HT-29 (cell line): ENCODE results near the gene PMIS2. TPM values are rescaled to one million over a fixed set of nuclear protein-coding genes. Genes with fewer than 3 reads are reported as not detected.

ENCODE experiments used
- DNase-seq: peaks from one replicate; pipeline ENCODE4 v3.0.0-alpha.2; 2015; ENCODE audit warnings: low spot score
- total RNA-seq: library from RNA; depleted of rRNA; stranded (reverse); fragments of >200 nt; shearing (Covaris generic); gene quantifications from 2 replicates; pipeline ENCODE4 v1.2.3, GENCODE V29; 2014; rRNA removed

Gene PMIS2
- total RNA-seq, result not detected in 2 replicates

GRCh38 chr19:35585848-35586247 lies at the start of gene PMIS2:
TSS of gene PMIS2 (plus strand) at chr19:35586173. CDS start at chr19:35586260, 87 bp downstream.
- DNase-seq, result peak; percentile 15

DNA sequence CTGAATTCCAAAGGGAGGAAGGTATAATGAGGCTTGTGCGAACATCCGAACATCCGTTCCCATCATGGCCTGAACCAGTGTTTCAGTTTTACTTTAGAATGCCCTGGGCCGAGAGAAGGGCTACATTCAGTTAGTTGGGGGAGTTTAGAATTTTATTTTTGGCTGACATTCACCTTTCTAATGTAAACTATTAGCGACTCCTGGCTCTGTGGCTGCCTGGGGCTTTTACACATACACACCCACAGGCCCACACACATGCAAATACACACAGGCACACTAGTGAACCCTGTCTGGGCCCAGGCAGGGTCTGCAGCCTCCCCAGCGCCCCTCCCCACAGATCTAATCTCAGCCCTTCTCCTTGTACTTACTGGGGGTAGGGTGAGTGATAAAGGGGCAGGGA lies 46.7 kb upstream of the PMIS2 start:
- DNase-seq, result no peak

DNA sequence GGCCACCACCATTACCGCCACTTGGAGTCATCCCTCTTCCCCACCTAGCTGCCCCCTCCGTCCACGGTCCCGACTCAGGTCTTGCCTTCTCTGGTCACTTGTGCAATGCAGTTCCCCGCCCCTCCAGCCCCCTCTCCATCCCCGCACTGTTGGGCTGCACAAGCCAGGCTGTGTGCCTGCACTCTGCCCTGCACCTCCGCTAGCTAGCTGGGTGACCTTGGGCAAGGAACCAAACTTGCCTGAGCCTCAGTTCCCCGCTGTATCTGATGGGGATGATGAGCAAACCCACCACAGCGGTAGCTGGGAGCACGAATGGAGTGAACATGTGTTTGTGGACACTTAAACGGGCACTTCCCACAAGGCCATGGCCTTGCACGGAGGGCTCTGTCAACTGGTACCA lies 46.1 kb upstream of the PMIS2 start:
- DNase-seq, result no peak

DNA sequence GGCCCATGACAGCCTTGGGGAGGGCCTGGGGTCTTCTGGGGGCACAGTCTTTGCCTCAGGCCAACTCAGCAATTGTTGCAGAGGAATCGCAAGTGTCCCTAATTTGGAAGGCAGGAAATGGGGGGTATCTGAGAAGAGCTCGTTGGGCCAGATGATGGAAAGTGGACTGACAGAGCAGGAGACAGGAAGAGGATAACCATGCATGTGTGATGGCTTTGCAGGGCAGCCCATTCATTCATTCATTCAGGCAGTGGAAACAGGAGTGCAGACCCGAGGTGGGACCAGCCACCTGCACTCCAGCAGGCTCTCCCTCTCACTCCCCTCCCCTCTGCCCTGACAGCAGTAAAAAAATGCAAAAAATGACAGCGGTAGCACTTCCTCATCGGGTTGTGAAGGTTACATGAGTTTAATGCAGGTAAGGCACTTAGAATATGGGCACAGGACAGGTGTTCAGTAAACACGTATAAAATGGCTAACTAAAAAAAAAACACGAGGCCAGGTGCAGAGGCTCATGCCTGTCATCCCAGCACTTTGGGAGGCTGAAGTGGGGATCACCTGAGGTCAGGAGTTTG lies 45.5 kb upstream of the PMIS2 start:
- no peak for DNase-seq

DNA sequence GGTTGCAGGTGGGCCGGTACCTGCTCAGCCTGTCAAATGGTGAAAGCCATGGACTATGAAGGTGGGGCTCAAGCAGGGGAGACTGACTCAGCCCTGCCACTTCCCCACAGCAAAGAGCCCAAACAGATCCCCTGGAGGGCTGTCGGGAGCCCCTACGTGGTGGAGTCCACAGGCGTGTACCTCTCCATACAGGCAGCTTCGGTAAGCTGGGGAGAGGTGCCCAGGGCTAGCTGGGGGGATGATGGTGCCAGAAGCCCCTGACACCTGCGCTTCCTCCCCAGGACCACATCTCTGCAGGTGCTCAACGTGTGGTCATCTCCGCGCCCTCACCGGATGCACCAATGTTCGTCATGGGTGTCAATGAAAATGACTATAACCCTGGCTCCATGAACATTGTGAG lies 43.8 kb upstream of the PMIS2 start:
- no peak for DNase-seq

DNA sequence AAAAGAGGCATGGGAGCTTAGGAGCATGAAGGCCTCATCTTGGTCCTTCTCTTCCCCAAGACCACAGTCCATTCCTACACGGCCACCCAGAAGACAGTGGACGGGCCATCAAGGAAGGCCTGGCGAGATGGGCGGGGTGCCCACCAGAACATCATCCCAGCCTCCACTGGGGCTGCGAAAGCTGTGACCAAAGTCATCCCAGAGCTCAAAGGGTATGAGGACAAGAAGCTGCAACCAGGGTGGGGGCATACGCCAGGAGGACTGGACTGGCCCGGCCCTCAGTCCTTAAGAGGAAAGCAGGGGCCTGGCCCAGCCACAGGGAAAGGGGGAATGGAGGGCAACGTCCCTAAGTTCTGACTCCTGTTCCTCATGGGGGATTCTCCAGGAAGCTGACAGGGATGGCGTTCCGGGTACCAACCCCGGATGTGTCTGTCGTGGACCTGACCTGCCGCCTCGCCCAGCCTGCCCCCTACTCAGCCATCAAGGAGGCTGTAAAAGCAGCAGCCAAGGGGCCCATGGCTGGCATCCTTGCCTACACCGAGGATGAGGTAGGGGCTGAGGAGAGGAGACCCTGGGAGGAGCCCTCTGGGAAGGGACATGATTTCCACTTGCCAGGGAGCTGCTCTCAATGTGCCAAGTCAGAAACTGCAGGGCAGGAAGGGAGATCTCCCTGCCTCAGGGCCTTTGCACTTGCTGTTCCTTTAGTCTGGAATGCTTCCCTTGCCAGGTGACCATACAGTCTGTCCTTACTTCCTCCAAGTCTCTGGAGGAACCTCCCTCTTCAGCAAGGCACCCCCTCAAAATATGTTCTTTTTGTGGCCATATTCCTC lies 42.5 kb upstream of the PMIS2 start:
- no peak for DNase-seq

GRCh38 chr19:35544110-35544802 lies 41.7 kb upstream of the PMIS2 start:
- no peak for DNase-seq

DNA sequence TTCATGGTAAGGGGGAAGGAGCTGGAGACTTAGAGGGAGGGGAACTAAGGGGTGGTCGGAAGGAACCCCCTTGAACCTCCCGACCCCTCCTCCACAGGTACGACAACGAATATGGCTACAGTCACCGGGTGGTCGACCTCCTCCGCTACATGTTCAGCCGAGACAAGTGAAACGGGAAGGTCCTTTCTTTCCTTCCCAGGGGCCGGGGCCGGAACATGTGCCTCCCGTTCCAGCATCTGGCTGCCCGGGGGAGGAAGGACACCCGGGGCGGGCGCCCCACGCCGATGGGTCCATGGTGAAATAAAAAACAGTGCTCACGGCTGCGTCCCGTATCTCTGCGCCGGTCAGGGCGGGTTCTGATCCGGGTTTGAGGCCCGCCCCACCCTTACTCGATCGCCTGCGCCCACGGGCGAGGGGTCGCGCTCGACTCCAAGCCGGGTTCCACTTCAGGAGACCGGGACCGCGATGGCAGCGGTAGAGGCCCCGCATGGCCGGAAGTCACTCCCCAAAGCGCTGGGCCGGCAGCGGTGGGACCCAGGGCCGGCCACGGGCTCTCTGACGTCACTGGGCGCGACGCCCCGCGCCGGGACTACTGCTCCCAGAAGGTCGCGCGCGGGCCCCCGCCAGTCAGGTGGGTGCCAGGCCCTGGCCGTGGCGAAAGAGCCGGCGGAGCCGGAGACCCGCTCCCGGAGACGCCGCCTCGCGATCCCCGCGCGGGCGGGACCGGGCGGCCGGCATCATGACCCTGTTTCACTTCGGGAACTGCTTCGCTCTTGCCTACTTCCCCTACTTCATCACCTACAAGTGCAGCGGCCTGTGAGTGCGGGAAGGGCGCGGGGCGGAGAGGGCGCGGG lies 40.7 kb upstream of the PMIS2 start, which contains the start of gene TMEM147:
Gene TMEM147 (plus strand): TSS at position 626 of the 854 bp plus-strand sequence. CDS start 114 bp downstream, at position 740.
- peak; percentile 99 for DNase-seq

- DNase-seq, result peak; percentile 40
These were observed 40.1 kb upstream of the PMIS2 start for GRCh38 chr19:35545855-35546381.

- DNase-seq, result no peak
These were observed 39.4 kb upstream of the PMIS2 start for GRCh38 chr19:35546532-35546931.

- DNase-seq, result peak; percentile 90
These were observed 36.7 kb upstream of the PMIS2 start for GRCh38 chr19:35549174-35549788.

GRCh38 chr19:35549879-35550523 lies 36.0 kb upstream of the PMIS2 start:
- DNase-seq, result no peak

DNA sequence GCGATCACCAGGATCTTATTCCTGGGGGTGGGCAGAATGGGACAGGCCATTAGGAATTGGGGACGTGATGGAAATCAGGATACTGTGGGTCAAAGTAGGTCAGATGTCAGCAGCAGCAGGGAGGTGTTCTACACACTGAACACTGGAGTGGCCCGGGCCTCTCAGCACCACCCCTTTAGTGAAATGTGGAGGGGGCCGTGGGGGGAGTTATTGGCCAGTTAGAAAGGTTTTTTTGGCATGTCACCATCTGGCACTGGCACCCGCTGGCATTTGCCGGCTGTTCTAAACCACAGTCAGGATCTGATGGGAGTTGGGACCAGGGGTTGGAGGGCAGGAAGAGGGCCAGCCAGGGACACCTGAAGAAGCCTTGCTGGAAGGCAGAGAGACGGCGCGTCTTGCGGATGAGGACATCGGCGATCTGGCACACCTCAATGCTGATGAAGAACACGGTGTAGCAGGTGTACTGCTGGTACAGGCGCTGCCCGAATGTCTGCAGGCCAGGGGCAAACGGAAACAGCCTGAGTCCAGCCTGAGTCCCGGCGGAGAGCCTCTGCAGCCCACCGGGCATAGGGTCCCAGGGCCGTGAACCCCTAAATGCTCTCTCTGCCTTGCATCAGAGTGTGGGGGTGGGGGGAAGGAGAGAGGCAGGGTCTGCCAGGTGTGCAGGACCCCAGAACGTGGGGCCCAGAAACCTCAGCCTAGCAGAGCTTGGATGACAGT lies 34.7 kb upstream of the PMIS2 start:
- no peak for DNase-seq

DNA sequence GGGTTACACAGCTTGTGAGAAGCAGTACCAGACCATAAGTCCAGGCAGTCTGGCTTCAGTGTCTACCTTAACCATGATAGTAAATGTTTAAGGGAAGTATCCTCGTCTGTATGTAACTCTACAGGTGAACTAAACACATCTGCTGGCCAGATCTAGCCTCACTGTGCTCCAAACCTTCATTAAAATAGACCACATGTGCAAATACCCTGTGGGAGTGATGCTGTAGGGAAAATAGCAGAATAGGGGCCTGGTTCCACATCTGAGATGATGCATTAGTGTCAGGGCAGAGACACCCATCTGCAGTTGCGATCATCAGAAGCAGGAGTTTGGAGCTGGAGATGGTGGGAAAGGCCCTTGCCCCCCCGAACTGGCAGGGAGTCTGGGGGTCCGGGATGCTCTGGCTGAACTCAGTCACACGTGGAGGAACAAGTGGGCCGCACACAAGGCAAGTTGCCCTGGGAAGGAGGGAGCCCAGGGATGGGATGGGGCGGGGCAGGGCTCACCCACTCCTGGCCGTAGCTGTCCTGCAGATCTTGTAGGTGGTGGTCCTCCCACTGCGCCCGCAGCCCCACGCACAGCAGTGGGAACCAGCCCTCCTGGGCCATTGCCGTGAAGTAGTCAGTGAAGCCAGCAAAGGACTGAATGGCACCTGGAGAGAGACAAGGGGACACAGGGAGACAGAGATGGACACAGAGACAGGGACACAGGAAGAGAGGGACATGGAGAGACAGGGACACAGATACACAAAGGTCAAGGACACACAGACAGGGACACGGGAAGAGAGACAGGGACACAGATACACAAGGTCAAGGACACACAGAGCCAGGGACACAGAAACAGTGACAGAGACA lies 33.2 kb upstream of the PMIS2 start:
- no peak for DNase-seq

DNA sequence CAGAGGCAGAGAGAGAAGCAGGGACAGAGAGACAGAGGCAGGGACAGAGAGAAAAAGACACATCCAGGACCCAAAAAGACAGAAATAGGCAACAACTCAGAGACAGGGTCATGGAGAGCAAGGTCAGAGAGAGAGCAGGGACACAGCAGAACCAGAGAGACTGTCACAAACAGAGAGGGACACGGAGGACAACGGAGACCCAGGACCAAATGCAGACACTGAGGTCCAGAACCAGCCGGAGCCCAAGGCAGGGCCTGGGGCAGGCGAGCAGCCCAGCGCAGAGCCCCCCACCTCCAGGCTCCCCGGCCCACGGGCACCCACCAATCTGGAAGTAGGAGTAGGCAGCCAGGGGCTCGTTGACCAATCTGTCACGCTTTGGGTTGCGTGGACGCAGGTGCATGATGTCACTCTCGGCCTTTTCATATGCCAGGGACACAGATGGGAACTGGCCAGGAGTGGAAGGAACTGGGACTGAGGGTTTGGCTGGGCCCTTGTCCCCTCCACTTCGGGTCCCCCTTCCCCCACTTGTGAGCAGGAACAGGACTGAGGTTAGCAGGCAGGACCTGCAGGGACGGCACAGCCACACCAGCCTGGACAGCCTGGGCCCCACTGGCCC lies 32.5 kb upstream of the PMIS2 start:
- no peak for DNase-seq

DNA sequence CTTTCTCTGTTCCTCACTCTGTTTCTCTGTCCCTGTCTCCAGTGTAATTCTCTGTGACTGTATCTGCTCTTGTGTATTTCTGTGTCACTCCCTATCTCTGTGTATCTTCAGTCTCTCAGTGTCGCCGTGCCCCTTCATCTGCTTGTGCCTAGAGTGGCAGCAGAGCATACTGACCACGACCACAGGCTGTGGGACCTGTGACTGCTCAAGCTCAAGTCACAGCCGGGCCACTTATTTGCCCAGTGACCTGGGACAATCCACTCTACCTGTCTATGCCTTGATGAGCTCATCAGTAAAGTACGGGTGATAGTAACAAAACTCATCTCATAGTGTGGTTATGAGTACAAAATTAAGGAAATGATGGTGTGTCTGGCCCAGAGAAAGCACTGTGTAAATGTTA lies 31.9 kb upstream of the PMIS2 start:
- DNase-seq, result no peak

DNA sequence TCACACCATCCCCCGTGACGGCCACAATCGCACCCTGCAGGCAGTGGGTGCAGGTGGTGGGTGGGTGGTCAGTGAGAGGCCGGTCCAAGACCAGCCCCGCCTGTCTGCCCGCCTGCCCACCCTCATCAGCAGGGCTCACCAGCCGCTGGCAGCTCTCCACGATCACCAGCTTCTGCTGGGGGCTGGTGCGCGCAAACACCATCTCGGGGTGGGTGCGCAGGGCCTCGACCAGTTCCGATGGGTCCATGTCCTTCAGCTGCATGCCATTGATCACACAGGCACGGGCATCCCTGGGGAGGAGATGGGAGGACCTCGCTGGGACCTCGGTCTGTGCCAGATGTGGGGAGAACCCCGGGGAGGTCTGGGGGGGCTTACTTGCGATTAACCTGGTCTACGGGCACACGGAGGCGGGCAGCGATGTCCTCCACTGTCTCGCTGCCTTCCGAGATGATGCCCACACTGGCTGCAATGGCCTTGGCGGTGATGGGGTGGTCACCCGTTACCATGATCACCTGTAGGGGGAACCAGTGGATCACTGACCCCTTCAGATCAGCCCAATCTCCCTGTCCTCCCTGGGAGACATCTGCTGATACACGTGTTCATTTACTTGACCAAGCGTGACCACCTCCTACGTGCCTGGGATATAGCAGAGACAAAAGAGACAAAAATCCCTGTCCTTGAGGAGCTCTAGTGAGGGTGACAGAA lies 30.5 kb upstream of the PMIS2 start:
- peak; percentile 73 for DNase-seq
